RWPE1 (cell line): Measurements from ENCODE around the gene PHF12.
"Not testable (repeated sequence)": the region's sequence is repeated elsewhere in the genome, so short reads cannot be mapped to it uniquely, and the experiment has no call there.

Experiments used
- CTCF ChIA-PET: fragments of 350-600 bp; sonication (Branson Sonifier 250); formaldehyde crosslinking; extraction: SDS; loops from one replicate; lab custom pipeline; 2021; lab: Yijun Ruan, JAX
- POLR2A ChIA-PET: fragments of 400-600 bp; formaldehyde crosslinking; extraction: SDS; loops from one replicate; lab custom pipeline; 2020; ENCODE audit warnings: antibody characterized with exemption; ENCODE audit not compliant: low non-redundant PET; lab: Yijun Ruan, JAX
- DNase-seq: peaks from one replicate; pipeline ENCODE4 v3.0.0; 2012; ENCODE audit warnings: low spot score
- H3K27ac ChIP-seq: fragments of 450-650 bp; 2 replicates; pipeline ENCODE4 v1.5.1; 2017
- CTCF ChIP-seq: fragments of 450-650 bp; conservative IDR thresholded peaks from 2 replicates; pipeline ENCODE4 v1.5.1; 2017; ENCODE audit warnings: low read depth, mild to moderate bottlenecking

PHF12 gene

DNA sequence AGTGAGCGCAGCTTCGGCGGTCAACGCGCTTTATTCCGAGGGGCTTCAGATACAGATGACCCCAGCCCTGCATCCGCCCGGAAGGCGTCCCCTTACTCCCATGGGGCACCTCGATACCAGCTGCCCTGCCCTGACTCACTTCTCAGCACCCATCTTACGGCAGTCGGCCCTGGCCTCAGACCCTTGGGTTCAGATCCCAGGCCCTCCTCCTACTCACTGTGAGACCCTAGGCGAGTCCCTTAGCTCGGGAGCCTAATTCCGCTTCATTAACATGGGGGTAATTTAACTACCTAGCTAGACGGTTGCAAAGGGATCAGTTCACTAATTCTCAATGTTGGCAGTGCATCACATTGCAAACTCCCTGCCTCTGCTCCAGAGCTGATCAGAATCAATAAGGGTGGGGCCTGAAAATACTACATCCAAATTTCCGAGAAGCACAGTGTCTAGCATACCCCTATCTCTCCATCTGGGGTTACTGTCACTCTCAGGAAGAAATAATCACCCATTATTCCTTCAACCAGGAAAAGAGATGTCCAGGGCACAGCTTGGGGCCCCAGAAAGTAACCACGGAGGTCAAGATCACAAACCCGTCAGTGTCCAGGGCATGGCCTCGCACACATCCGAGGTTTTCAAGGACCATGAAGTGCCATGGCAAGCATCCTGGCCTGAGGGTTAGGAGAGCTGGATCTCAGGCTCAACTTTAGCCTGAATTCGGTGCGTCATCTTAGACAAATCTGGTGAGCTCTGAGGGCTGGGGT is 53.4 kb downstream of the PHF12 start:
- DNase-seq: no peak
- TF ChIP-seq CTCF: no peak
- peak overlapping the region; percentile 99 for H3K27ac ChIP-seq
- ChIA-PET POLR2A (interaction anchor here (1.1 kb wide), 1 partner anchor 26 kb away, joined by 4 read pairs; no protein-coding TSS in a partner anchor), CTCF (interaction anchor here (0.6 to 3.3 kb wide), 4 partner anchors 23 to 214 kb away, joined by 3 to 15 read pairs (median 3); no protein-coding TSS in a partner anchor)

- POLR2A ChIA-PET: interaction anchor here (1.1 kb wide), 1 partner anchor 25 kb away, joined by 4 read pairs; no protein-coding TSS in a partner anchor
- peak within 1 kb of the TSS; percentile 99 for H3K27ac ChIP-seq
These were observed 54.2 kb downstream of the PHF12 start, which contains the start of gene FLOT2 for GRCh38 chr17:28896884-28897768. Gene FLOT2 (minus strand): TSS chr17:28897733. CDS start chr17:28897574, 159 bp downstream.

DNA sequence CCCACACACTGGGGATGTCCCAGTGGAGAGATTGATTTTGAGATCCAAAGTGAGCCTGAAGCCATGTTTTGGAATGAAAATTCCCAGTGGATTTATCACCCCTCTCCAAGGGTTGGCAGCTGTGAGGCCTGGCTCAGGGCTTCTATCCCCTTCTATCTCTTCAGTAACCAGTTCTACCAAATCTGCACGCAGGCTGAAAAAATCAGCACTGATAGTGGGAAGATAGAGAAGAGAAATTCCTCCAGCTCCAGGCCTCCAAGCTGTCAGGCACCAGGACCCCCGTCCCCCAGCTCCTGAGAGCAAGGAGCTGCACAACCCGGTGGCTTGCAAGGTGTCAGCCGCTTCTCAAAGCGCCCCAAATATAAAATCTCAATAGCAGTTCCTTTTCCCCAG is 54.8 kb downstream of the PHF12 start:
- CTCF ChIA-PET: interaction anchor here (0.5 to 3.3 kb wide), 4 partner anchors 14 to 238 kb away, joined by 3 to 15 read pairs (median 3); no protein-coding TSS in a partner anchor

More at GRCh38 chr17:28896884-28897768, 54.2 kb downstream of the PHF12 start, which contains the start of gene FLOT2:
- peak; percentile 92 for DNase-seq
- no peak; the same call in 1 of the 2 replicates for TF ChIP-seq CTCF
- CTCF ChIA-PET: interaction anchor here (0.6 to 3.3 kb wide), 5 partner anchors 15 to 215 kb away, joined by 3 to 15 read pairs (median 3); no protein-coding TSS in a partner anchor

DNA sequence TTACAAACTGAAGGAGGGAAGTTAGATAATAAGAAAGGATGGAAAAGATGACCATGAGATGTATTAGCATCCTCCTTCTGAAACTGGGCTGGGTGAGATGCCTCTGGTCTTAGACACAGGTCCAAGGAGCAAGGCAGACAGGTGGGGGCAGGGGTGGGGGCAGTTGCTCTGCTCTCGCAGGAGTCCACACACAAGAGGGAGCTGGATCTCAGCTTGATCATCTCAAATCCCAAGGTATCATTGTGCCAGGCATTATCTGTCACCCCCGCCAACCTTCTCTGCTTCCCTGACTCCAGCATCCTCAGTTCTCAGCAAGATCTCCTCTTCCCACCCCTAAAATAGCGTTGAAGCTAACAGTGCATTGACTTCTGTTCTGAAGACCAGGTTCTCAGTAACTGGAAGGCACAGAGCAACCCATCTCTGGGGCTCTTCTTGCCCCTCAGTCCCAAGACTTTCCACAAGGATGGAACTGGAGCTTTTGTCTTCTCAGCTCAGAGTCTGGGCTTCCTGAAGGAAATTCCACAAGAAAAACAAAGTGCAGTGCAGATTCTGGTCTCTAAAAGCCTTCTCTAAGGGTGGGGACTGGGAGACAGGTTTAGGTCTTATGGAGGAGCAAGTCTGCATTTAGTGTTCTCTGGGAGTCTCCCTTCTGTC is 55.4 kb downstream of the PHF12 start:
- no peak for DNase-seq
- no peak for TF ChIP-seq CTCF
- ChIA-PET CTCF (interaction anchor here (0.5 to 3.3 kb wide), 4 partner anchors 14 to 237 kb away, joined by 3 to 15 read pairs (median 3); no protein-coding TSS in a partner anchor), POLR2A (no interaction called here)
- peak overlapping the region; percentile 99 for H3K27ac ChIP-seq

More for the DNA sequence above, 54.8 kb downstream of the PHF12 start:
- POLR2A ChIA-PET: no interaction called here
- peak overlapping the region; percentile 99 for H3K27ac ChIP-seq
- DNase-seq: no peak
- no peak for TF ChIP-seq CTCF

DNA sequence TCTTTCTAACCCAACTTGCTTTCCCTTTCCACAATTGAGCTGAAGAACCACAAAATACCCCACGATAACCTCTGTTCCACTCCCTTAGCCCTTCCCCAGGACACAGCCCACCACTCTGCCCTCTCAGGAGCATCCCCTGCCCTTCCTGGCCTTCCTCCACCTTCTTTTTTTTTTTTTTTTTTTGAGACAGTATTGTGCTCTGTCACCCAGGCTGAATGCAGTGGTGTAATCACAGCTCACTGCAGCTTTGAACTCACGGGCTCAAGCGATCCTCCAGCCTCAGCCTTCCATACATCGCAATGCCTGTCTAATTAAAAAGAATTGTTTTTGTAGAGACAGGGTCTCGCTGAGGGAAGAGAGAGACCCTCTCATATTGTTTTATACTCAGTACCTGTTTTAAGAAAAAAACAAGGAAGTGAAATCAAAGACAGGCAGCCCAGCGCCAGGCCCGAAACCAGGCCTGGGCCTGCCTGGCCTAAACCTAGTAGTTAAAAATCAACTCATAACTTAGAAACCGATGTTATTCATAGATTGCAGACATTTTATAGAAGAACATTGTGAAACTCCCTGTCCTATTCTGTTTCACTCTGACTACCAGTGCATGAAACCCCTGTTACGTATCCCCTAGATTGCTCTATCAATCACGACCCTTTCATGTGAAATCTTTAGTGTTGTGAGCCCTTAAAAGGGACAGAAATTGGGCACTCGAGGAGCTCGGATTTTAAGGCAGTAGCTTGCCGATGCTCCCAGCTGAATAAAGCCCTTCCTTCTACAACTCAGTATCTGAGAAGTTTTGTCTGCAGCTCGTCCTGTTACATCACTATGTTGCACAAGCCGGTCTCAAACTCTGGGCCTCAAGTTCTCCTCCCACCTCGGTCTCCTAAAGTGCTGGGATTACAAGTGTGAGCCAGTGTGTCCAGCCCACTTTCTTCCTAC is 57.8 kb downstream of the PHF12 start:
- POLR2A ChIA-PET, DNase-seq: not testable (repeated sequence)
- CTCF ChIA-PET: interaction anchor here (0.7 to 1.0 kb wide), 2 partner anchors 9 to 107 kb away, joined by 3 to 5 read pairs; partner anchors contain the start of gene DHRS13
- H3K27ac ChIP-seq: peak overlapping the region; percentile 99
